Gastrocnemius medialis (tissue), 4 donors: ENCODE measurements around the gene IP6K3.

Experiments used
- POLR2A ChIP-seq, 2 donors: fragments of 450-650 bp; IDR thresholded peaks; one replicate each; pipeline ENCODE4 v1.6.1; 2017; ENCODE audit warnings: antibody characterized with exemption in 2 of 2, mild to moderate bottlenecking in 2 of 2, moderate library complexity in 2 of 2
- TF ChIP-seq, protein P1 (sequence below), 5 experiments: fragments of 450-650 bp in 3 of 5; fragments of 200-600 bp in 2 of 5; sonication (generic) in 2 of 5; IDR thresholded peaks in 4 of 5; conservative IDR thresholded peaks in 1 of 5; 1 replicate in 4 of 5; 2 replicates in 1 of 5; pipeline ENCODE4 v1.5.1; 2016 to 2019; ENCODE audit warnings: antibody characterized with exemption in 5 of 5, mild to moderate bottlenecking in 3 of 5, moderate library complexity in 3 of 5

DNA sequence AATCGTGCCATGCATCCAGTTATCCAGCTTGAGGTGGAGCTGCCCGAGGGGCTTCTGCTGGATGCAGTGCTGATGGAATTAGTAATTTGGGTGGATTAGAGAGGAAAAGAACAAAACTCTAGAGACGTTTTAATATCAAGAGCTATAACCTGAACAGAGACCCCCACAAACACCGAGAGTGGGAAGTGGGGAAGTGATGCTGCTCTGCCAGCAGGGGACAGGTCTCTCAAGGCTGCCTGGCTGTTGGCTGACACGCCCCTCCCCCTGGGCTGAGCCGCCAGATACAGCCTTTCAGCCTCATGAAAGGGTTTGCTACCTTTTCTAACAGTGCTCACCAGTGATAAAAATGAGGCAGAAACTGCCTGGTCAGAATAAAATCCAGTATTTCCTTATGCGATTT is 32.6 kb upstream of the IP6K3 start:
- TF ChIP-seq, protein P1, sequence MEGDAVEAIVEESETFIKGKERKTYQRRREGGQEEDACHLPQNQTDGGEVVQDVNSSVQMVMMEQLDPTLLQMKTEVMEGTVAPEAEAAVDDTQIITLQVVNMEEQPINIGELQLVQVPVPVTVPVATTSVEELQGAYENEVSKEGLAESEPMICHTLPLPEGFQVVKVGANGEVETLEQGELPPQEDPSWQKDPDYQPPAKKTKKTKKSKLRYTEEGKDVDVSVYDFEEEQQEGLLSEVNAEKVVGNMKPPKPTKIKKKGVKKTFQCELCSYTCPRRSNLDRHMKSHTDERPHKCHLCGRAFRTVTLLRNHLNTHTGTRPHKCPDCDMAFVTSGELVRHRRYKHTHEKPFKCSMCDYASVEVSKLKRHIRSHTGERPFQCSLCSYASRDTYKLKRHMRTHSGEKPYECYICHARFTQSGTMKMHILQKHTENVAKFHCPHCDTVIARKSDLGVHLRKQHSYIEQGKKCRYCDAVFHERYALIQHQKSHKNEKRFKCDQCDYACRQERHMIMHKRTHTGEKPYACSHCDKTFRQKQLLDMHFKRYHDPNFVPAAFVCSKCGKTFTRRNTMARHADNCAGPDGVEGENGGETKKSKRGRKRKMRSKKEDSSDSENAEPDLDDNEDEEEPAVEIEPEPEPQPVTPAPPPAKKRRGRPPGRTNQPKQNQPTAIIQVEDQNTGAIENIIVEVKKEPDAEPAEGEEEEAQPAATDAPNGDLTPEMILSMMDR (IDR thresholded peaks at IDR 0.05 in 4 of 5, conservative IDR thresholded peaks at IDR 0.05 in 1 of 5), result no peak
- no peak for TF ChIP-seq POLR2A (IDR thresholded peaks at IDR 0.05)
